Astrocyte (in vitro differentiated cells and primary cell): Measurements from ENCODE around the gene GRB2. TPM values are rescaled to one million over a fixed set of nuclear protein-coding genes. Genes with fewer than 3 reads are reported as not detected.
"Not testable (repeated sequence)": the region's sequence is repeated elsewhere in the genome, so short reads cannot be mapped to it uniquely, and the experiment has no call there.

ENCODE experiments used
- DNase-seq: peaks from one replicate; pipeline ENCODE4 v3.0.0-alpha.2; 2010; ENCODE audit warnings: low read depth
- FAIRE-seq: peaks from 2 replicates; lab custom pipeline; 2011; peaks lifted over from hg19 to GRCh38; lab: Jason Lieb, UNC
- H2AFZ ChIP-seq: 2 replicates; pipeline ENCODE4 v1.6.0; 2012; ENCODE audit warnings: low read depth, low read length, inconsistent platforms
- H3K27ac ChIP-seq: 2 replicates; pipeline ENCODE4 v1.5.1; 2011; ENCODE audit warnings: low read depth, low read length, inconsistent platforms
- H3K27me3 ChIP-seq: 2 replicates; pipeline ENCODE4 v1.6.0; 2011; ENCODE audit warnings: low read length, inconsistent platforms; ENCODE audit not compliant: insufficient read depth
- H3K36me3 ChIP-seq: 2 replicates; pipeline ENCODE4 v1.5.1; 2011; ENCODE audit warnings: low read length, inconsistent platforms; ENCODE audit not compliant: insufficient read depth
- H3K4me1 ChIP-seq: 2 replicates; pipeline ENCODE4 v1.5.1; 2011; ENCODE audit warnings: low read length, inconsistent platforms; ENCODE audit not compliant: insufficient read depth
- H3K4me2 ChIP-seq: 2 replicates; pipeline ENCODE4 v1.6.0; 2012; ENCODE audit warnings: low read length, inconsistent platforms
- H3K4me3 ChIP-seq: 2 replicates; pipeline ENCODE4 v1.5.1; 2011; ENCODE audit warnings: low read depth, mild to moderate bottlenecking, low read length, inconsistent platforms; ENCODE audit not compliant: insufficient read depth
- H3K79me2 ChIP-seq: 2 replicates; pipeline ENCODE4 v1.6.0; 2012; ENCODE audit warnings: mild to moderate bottlenecking, low read length, inconsistent platforms; ENCODE audit not compliant: insufficient read depth
- H3K9ac ChIP-seq: 2 replicates; pipeline ENCODE4 v1.6.0; 2012; ENCODE audit warnings: mild to moderate bottlenecking, low read length, inconsistent platforms
- H3K9me3 ChIP-seq: 2 replicates; pipeline ENCODE4 v1.5.1; 2012; ENCODE audit warnings: low read depth, mild to moderate bottlenecking, low read length, inconsistent platforms; ENCODE audit not compliant: insufficient read depth
- H4K20me1 ChIP-seq: 2 replicates; pipeline ENCODE4 v1.6.0; 2012; ENCODE audit warnings: low read length, inconsistent platforms; ENCODE audit not compliant: insufficient read depth
- H3K27ac Mint-ChIP-seq: one replicate; pipeline ENCODE4 v1.8.0; 2021; ENCODE audit warnings: mild to moderate bottlenecking, mixed read lengths; ENCODE audit not compliant: unreplicated experiment
- H3K27me3 Mint-ChIP-seq: one replicate; pipeline ENCODE4 v1.8.0; 2021; ENCODE audit warnings: low read depth, mixed read lengths; ENCODE audit not compliant: unreplicated experiment
- H3K36me3 Mint-ChIP-seq: one replicate; pipeline ENCODE4 v1.8.0; 2021; ENCODE audit warnings: low read depth, mixed read lengths; ENCODE audit not compliant: unreplicated experiment
- H3K4me1 Mint-ChIP-seq: one replicate; pipeline ENCODE4 v1.8.0; 2021; ENCODE audit warnings: low read depth, mixed read lengths; ENCODE audit not compliant: unreplicated experiment
- H3K4me3 Mint-ChIP-seq: one replicate; pipeline ENCODE4 v1.8.0; 2021; ENCODE audit warnings: mild to moderate bottlenecking, moderate library complexity, mixed read lengths; ENCODE audit not compliant: unreplicated experiment
- H3K9me3 Mint-ChIP-seq: one replicate; pipeline ENCODE4 v1.8.0; 2021; ENCODE audit warnings: mild to moderate bottlenecking, mixed read lengths; ENCODE audit not compliant: unreplicated experiment
- EZH2 ChIP-seq: IDR thresholded peaks from 2 replicates; pipeline ENCODE4 v1.6.1; 2012; ENCODE audit warnings: mild to moderate bottlenecking, low read length, inconsistent platforms; ENCODE audit not compliant: insufficient read depth
- total RNA-seq: library from RNA; stranded (reverse); gene quantifications from 2 replicates; pipeline ENCODE4 v1.2.1, GENCODE V29; 2021
- TF ChIP-seq, protein P1 (sequence below): IDR thresholded peaks from 2 replicates; pipeline ENCODE4 v1.5.1; 2011; ENCODE audit warnings: low read depth, mild to moderate bottlenecking, inconsistent platforms, low read length, moderate library complexity; ENCODE audit not compliant: insufficient read depth

The GRB2 gene
- total RNA-seq, 1 donor from 2014 or later: 168 TPM

DNA sequence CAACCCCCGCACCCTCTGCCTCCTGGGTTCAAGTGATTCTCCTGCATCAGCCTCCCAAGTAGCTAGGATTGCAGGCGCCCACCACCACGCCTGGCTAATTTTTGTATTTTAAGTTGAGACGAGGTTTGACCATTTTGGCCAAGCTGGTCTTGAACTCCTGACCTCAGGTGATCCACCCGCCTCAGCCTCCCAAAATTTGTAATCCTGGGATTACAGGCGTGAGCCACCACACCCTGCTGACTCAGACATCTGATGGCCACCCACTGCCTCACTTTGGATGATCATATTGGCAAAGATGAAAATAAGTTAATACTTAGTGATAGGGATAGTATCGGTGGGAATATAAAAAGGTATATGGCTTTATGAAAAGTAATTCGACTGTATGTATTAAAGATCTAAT, 55.9 kb downstream of the GRB2 start:
- Histone ChIP-seq H3K27ac (no peak overlapping the region), H3K9ac (no peak overlapping the region), H3K79me2 (peaks cover 86% of the 10 kb centered on the region), H3K4me1 (peaks cover 16% of the 10 kb centered on the region), H3K4me3 (no peak overlapping the region), H3K36me3 (no peaks in the 10 kb centered on the region), H4K20me1 (peaks cover 86% of the 10 kb centered on the region), H3K27me3 (no peaks in the 10 kb centered on the region), H3K9me3 (no peaks in the 10 kb centered on the region), H3K4me2 (no peak overlapping the region), H2AFZ (no peak overlapping the region)
- no peaks in the 10 kb centered on the region for H3K9me3 Mint-ChIP-seq
- no peak overlapping the region for H3K4me3 Mint-ChIP-seq
- no peak for TF ChIP-seq EZH2
- TF ChIP-seq, protein P1, sequence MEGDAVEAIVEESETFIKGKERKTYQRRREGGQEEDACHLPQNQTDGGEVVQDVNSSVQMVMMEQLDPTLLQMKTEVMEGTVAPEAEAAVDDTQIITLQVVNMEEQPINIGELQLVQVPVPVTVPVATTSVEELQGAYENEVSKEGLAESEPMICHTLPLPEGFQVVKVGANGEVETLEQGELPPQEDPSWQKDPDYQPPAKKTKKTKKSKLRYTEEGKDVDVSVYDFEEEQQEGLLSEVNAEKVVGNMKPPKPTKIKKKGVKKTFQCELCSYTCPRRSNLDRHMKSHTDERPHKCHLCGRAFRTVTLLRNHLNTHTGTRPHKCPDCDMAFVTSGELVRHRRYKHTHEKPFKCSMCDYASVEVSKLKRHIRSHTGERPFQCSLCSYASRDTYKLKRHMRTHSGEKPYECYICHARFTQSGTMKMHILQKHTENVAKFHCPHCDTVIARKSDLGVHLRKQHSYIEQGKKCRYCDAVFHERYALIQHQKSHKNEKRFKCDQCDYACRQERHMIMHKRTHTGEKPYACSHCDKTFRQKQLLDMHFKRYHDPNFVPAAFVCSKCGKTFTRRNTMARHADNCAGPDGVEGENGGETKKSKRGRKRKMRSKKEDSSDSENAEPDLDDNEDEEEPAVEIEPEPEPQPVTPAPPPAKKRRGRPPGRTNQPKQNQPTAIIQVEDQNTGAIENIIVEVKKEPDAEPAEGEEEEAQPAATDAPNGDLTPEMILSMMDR: no peak
- DNase-seq (no peak), FAIRE-seq (no peak)
- H3K27ac Mint-ChIP-seq: peak overlapping the region; percentile 26
- H3K36me3 Mint-ChIP-seq: peaks cover 6% of the 10 kb centered on the region
- no peaks in the 10 kb centered on the region for H3K27me3 Mint-ChIP-seq
- H3K4me1 Mint-ChIP-seq: peaks cover 50% of the 10 kb centered on the region

DNA sequence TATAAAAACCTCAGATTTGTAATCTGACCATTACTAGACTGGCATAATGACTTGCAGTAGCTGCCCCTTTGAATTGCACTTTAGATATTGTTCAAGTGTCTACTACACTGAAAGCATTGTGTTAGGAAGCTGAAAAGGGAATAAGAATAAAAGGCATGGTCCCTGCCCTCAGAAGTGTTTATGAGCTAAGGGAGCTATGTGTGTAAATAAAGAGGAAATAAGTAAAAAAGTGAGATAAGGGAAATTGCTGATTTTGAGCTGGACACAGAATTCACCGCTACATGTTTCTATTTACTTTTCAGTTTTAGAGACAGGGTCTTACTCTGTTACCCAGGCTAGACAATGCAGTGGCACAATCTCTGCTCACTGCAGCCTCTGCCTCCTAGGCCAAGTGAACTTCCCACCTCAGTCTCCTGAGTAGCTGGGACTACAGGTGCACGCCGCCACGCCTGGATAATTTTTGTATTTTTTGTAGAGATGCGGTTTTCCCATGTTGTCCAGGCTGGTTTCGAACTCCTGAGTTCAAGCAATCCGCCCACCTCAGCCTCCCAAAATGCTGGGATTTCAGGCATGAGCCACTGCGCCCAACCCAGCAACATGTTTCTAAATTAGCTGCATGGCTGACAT, 57.0 kb downstream of the GRB2 start:
- no peaks in the 10 kb centered on the region for H3K9me3 ChIP-seq
- Mint-ChIP-seq H3K4me1 (peaks cover 60% of the 10 kb centered on the region), H3K27ac (no peak overlapping the region), H3K36me3 (peaks cover 2% of the 10 kb centered on the region), H3K9me3 (no peaks in the 10 kb centered on the region), H3K27me3 (no peaks in the 10 kb centered on the region), H3K4me3 (no peak overlapping the region)
- H3K4me3 ChIP-seq: no peak overlapping the region
- peaks cover 92% of the 10 kb centered on the region for H4K20me1 ChIP-seq
- TF ChIP-seq, protein P1: no peak
- no peak for TF ChIP-seq EZH2
- peaks cover 88% of the 10 kb centered on the region for H3K79me2 ChIP-seq
- H2AFZ ChIP-seq: no peak overlapping the region
- H3K27me3 ChIP-seq: no peaks in the 10 kb centered on the region
- H3K36me3 ChIP-seq: no peaks in the 10 kb centered on the region
- FAIRE-seq: no peak
- H3K27ac ChIP-seq: no peak overlapping the region
- H3K4me2 ChIP-seq: no peak overlapping the region
- H3K4me1 ChIP-seq: peaks cover 16% of the 10 kb centered on the region
- H3K9ac ChIP-seq: no peak overlapping the region
- no peak for DNase-seq

DNA sequence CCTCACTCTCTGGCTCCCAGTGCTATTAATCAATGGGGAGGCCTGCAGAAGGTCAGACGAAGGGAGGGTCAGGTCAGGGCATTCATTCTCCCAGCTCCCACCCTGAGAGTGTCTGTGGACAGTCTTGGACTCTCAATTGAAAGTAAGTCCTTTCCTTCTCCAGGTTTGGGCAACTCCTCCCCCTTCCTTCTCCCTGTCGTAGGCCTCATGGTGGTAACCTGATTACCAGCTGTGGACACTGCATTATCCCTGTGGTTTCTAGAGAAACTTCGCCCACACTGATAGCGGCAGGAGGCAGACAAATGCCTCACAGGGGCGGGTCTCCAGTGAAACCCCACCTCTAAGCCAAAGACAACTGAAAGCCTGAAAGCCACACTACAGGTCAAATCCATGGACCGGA, 58.6 kb downstream of the GRB2 start:
- Histone ChIP-seq H3K27me3 (no peaks in the 10 kb centered on the region), H3K27ac (no peak overlapping the region), H3K4me3 (no peak overlapping the region), H2AFZ (no peak overlapping the region), H3K79me2 (peaks cover 90% of the 10 kb centered on the region), H3K4me1 (peaks cover 12% of the 10 kb centered on the region), H3K9me3 (no peaks in the 10 kb centered on the region), H3K36me3 (no peaks in the 10 kb centered on the region), H3K9ac (no peak overlapping the region), H3K4me2 (peak overlapping the region; percentile 56), H4K20me1 (peaks cover 95% of the 10 kb centered on the region)
- DNase-seq: peak; percentile 71
- no peaks in the 10 kb centered on the region for H3K9me3 Mint-ChIP-seq
- TF ChIP-seq EZH2: no peak
- TF ChIP-seq, protein P1: no peak
- no peaks in the 10 kb centered on the region for H3K27me3 Mint-ChIP-seq
- H3K4me1 Mint-ChIP-seq: peaks cover 66% of the 10 kb centered on the region
- peak overlapping the region; percentile 49 for H3K27ac Mint-ChIP-seq
- peak overlapping the region; percentile 17 for H3K4me3 Mint-ChIP-seq
- FAIRE-seq: no peak
- peaks cover under 1% of the 10 kb centered on the region for H3K36me3 Mint-ChIP-seq

DNA sequence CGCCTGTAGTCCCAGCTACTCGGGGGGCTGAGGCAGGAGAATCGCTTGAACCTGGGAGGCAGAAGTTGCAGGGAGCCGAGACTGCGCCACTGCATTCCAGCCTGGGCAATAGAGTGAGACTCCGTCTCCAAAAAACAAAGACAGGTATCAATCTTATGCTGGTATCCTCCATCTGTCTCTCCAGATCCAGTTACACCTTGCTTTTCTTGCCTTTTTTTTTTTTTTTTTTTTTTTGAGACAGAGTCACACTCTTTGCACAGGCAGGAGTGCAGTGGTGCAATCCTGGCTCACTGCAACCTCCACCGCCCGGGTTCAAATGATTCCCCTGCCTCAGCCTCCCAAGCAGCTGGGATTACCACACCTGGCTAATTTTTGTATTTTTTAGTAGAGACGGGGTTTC, 59.1 kb downstream of the GRB2 start:
- H3K36me3 ChIP-seq, H3K4me3 Mint-ChIP-seq, H3K36me3 Mint-ChIP-seq, H2AFZ ChIP-seq, H3K4me3 ChIP-seq, H3K27ac ChIP-seq, H3K9me3 ChIP-seq, H3K9ac ChIP-seq, H3K9me3 Mint-ChIP-seq, H3K27ac Mint-ChIP-seq, H3K27me3 ChIP-seq, DNase-seq, H3K27me3 Mint-ChIP-seq, FAIRE-seq: not testable (repeated sequence)
- peaks cover 62% of the 10 kb centered on the region for H3K4me1 Mint-ChIP-seq
- Histone ChIP-seq H4K20me1 (peaks cover 95% of the 10 kb centered on the region), H3K4me1 (peaks cover 10% of the 10 kb centered on the region), H3K4me2 (peak overlapping the region; percentile 56), H3K79me2 (peaks cover 91% of the 10 kb centered on the region)
